GM18907 (cell line): Measurements from ENCODE around the gene LRRC71.
"Not testable (repeated sequence)": the region's sequence is repeated elsewhere in the genome, so short reads cannot be mapped to it uniquely, and the experiment has no call there.

ENCODE experiments used
- ATAC-seq: cut with Tn5 transposase; IDR thresholded peaks from one replicate; pipeline ENCODE4 v1.9.1; 2021; ENCODE audit warnings: mild to moderate bottlenecking, moderate library complexity; ENCODE audit not compliant: unreplicated experiment

The LRRC71 gene

GRCh38 chr1:156926695-156927094 lies 6.3 kb downstream of the LRRC71 start:
- not testable (repeated sequence) for ATAC-seq

DNA sequence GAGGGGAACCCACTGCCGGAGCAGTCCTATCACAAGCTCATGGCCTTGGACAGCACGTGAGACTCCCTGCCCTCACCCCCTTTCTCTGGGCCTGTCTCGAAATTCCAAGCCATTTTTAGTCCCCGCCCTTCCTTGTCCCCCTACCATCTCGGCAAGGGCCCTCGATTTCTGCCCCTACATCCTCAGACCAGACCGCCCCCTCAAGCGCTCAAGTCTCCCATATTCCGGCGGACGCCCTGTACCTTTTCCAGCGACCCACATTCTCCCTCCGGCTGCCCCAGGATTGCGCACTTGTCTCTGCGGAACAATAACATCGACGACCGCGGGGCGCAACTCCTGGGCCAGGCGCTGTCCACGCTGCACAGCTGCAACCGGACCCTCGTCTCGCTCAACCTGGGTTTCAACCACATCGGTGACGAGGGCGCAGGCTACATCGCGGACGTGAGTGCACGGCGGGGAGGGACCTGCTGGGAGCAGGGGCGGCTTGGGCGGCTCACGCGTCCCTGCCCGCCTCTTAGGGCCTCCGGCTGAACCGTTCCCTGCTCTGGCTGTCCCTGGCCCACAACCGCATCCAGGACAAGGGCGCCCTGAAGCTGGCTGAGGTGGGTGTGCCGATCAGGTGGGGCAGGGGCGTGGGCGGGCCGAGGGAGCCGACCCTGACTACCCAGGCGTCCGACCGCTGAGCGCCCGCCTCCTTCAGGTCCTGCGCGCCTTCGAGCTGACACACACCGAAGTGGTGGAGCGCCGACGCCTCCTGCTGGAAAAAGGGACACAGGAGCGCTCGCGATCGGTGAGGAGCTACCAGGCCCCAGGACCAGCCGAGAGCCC lies 7.0 kb downstream of the LRRC71 start:
- no peak for ATAC-seq

DNA sequence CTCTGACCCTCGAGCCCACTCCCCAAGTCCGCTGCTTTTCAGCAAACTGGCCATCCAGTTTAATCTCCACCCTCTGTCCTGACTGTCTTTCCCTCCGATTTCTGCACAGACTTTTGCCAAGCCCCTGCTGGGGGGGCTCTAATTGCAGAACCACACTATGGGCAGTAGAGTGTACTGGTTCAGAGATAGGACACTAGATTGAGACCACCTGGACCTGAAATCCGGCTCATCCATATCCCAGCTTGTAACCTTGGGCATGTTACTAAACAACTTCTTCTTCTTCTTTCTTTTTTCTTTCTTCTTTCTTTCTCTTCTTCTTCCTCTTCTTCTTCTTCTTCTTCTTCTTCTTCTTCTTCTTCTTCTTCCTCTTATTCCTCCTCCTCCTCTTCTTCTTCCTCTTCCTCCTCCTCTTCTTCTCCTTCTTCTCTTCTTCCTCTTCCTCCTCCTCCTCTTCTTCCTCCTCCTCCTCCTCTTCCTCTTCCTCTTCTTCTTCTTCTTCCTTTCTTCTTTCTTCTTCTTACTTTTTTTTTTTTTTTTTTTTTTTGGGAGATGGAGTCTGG lies 7.7 kb downstream of the LRRC71 start:
- ATAC-seq, result no peak

DNA sequence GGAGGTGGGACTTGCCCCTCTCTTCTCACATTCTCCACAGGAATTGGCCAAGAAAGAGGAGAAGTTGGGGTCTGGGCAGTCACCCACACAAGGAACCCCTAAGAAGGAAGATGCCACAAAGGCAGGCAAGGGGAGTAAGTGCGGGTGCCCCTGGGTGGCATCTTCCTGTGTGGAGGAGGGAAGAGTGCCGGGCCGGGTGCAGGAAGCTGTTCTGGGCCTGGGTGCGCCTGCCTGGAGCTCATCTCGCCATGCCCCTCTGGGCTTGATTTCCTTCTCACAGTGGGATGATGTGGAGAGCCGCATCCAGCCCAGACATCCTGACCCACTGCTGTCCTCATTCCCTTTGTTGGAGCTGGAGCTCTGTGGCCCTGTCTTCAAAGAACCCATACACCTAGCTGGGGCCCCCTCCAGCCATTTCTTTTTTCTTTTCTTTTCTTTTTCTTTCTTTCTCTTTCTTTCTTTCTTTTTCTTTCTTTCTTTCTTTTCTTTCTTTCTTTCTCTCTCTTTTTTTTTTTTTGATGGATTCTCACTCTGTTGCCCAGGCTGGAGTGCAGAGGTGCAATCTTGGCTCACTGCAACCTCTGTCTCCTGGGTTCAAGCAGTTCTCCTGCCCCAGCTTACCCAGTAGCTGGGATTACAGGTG lies 9.3 kb downstream of the LRRC71 start:
- ATAC-seq, result no peak

GRCh38 chr1:156930483-156930882 lies 10.1 kb downstream of the LRRC71 start:
- no peak for ATAC-seq

- no peak for ATAC-seq
Measured at GRCh38 chr1:156931211-156931952, 10.9 kb downstream of the LRRC71 start.

DNA sequence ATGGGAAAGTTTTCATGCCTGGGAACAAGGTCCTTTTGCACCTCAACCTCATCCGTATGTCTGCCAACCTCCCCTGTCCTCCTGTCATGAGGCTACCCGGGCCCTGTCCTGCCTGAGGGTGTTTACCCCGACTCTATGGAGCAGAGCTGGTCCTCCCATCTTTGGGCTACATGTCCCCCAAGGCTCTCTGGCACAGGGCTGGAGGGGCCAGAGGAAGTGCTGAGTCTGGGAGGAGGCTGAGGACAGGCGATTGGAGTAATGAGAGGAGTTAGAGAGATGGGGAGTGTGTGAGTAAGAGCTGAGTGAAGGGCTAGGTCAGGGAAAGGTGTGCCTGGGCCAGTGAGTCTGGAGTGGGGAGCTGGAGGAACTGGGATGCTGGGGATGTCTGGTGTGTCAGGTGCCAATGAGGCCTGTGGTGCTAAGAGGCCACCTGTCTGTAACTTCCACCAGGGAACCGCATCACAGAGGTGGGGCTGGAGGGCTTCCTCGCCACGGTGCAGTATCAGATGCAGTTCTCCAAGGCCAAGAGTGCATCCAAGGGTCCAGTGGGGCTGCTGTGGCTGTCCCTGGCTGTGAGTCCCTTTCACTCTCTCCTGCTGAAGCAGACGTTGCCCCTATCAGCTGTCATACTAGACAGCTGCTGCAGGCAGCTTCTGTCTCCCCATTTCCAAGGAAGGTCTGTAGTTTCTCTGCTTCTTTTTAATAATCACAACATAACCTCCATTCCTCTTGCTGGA lies 11.7 kb downstream of the LRRC71 start:
- ATAC-seq, result no peak

DNA sequence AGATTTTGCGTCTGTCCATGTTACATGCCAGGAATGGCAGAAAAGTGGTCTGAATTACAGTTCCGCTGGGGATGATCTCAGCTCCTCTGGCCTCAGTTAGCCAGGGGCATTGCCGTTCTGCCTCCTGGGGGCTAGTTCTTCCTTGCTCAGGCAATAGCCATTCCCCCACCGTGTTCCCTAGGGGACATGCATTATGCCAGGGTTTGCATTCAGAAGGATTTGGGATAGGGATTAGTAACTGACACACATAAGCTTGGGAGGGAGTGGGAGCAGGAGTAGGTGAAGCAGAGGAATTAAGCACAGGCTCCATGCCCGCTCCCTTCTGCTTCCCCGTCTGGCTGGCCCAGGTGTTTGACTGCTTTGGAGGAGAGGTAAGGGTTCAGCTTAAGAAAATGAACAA lies 12.7 kb downstream of the LRRC71 start:
- ATAC-seq, result no peak

- ATAC-seq, result no peak
Measured at GRCh38 chr1:156935505-156936128, 15.2 kb downstream of the LRRC71 start.

DNA sequence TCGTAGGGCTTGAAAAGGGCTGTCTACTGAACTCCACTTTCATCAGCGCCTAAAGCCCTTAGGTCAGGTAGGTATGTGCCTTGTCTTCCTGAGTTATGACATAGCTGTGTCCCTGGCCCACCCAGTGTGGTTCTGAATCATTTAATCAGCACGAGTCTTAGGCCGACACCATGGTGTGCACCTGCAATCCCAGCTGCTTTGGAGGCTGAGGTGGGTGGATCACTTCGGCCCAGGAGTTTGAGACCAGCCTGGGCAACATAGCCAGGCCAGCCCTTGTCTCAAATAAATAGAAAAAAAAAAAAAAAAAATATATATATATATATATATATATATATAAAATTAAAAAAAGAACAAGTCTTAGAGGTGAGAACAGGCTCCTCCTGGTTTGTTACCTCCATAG lies 15.8 kb downstream of the LRRC71 start:
- no peak for ATAC-seq

- no peak for ATAC-seq
Measured at GRCh38 chr1:156936721-156937220, 16.3 kb downstream of the LRRC71 start.

DNA sequence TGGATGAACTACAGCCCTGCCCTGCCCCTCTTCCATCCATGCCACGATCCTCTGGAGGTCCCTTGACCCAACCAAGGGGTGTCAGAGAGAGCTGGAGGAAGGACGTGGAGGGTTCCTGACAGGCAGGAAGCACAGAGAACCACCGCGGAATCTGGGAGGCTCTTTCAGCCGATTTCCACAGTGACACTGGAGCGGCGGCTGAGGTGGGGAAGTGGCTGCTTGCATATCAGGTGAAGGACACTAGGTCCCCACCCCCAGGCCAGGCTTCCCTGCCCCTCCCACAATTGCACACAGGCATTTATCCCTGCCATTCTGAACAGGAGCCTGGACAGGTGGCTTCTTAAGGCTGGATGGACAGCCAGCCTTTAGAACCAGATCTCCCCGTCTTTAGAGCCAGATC lies 17.5 kb downstream of the LRRC71 start:
- ATAC-seq, result no peak

GRCh38 chr1:156938813-156939212 lies 18.4 kb downstream of the LRRC71 start:
- ATAC-seq, result no peak

- no peak for ATAC-seq
Measured at GRCh38 chr1:156939786-156940334, 19.4 kb downstream of the LRRC71 start.

DNA sequence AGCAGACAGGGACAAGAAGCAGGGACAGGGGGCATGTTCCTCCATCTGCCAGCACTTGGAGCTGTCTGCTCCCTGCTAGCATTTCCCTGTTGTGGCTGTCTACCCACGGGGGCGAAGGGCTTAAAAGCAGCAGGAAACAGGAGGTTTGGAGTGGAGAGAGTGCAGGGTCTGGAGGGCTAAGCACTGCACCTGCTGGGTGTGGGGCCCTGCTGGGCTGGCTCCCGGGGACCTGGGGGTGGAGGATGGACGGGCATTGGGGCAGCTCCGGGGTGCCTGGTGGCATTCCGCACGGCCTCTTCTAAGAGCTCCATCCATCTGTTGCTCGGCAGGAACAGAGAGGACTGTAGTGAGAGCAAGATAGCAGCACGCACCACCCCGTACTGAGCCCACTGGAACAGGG lies 21.2 kb downstream of the LRRC71 start:
- no peak for ATAC-seq

DNA sequence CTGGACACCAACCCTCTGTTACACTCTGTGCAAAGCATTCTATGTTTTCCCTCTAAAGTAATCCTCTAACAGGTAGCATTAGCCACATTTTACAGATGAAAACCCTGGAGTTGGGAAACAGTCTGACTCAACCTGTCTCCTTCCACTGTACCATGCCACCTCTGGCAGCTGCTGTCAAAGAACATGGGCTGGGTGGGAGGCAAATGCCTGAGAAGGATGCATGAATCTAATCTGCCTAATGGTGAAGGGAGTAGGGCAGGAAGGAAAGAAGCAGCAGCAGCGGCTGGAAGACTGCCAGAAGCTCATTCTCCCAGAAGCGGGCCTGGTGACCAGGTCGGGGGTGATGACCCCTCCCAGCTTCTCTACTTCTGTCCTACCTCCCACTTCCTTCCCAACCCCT lies 21.7 kb downstream of the LRRC71 start:
- ATAC-seq, result no peak

- ATAC-seq, result no peak
Measured at GRCh38 chr1:156942576-156942975, 22.1 kb downstream of the LRRC71 start.

GRCh38 chr1:156943756-156944155 lies 23.3 kb downstream of the LRRC71 start:
- ATAC-seq, result no peak

DNA sequence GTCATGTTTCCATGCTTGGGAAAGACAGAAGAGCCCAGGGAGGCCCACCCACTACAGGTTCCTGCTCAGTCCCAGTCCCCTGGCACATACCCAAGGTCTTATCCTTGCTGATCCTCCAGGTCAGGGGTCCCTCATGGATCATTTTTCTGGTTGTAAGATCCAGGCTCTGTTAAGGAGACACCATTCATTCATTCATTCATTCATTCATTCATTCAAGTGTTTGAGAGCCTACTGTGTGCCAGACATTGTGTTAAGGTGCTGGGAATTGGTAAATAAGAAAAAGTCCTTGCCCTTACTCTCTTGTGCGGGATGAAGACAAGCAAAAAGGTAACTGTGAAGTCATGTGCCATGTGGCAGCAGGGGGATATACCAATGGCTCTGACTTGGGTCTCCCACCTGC lies 23.8 kb downstream of the LRRC71 start:
- ATAC-seq, result no peak

- no peak for ATAC-seq
Measured at GRCh38 chr1:156944848-156945247, 24.4 kb downstream of the LRRC71 start.
